H1 (cell line): ENCODE data around the gene AFTPH. TPM values are rescaled to one million over a fixed set of nuclear protein-coding genes. Genes with fewer than 3 reads are reported as not detected.

Source experiments
- CTCF ChIA-PET: fragments of 300-600 bp; sonication (Branson Sonifier 250); formaldehyde crosslinking; loops from one replicate; lab custom pipeline; 2021; ENCODE audit not compliant: partially characterized antibody; lab: Charles Lee
- POLR2A ChIA-PET: fragments of 300-600 bp; sonication (Branson Sonifier 250); formaldehyde crosslinking; loops from one replicate; lab custom pipeline; 2021; ENCODE audit warnings: inconsistent platforms; ENCODE audit not compliant: partially characterized antibody; lab: Charles Lee
- DNase-seq, 2 experiments: peaks; one replicate each; pipeline versions ENCODE4 v3.0.0 to v3.0.0-alpha.2; 2010 to 2022; ENCODE audit warnings: low spot score in 2 of 2, low read depth in 1 of 2, mixed read lengths in 1 of 2
- FAIRE-seq: peaks from 2 replicates; lab custom pipeline; 2011; peaks lifted over from hg19 to GRCh38; lab: Jason Lieb, UNC
- H2AFZ ChIP-seq: 2 replicates; pipeline ENCODE4 v1.8.1; 2012; ENCODE audit warnings: low read length, inconsistent platforms
- H2AK5ac ChIP-seq: 2 replicates; pipeline ENCODE4 v1.6.1; 2013; ENCODE audit warnings: low read depth, low read length
- H2BK120ac ChIP-seq: replicated peaks from 2 replicates; pipeline ENCODE3; 2013; ENCODE audit warnings: low read depth, low read length, inconsistent platforms
- H2BK12ac ChIP-seq: 2 replicates; pipeline ENCODE4 v1.6.1; 2013; ENCODE audit warnings: low read depth, low read length
- H2BK15ac ChIP-seq: 2 replicates; pipeline ENCODE4 v1.6.1; 2013; ENCODE audit warnings: low read length
- H2BK20ac ChIP-seq: 2 replicates; pipeline ENCODE4 v1.6.1; 2013; ENCODE audit warnings: low read length
- H2BK5ac ChIP-seq: 2 replicates; pipeline ENCODE4 v1.6.1; 2013; ENCODE audit warnings: low read depth, low read length
- H3K14ac ChIP-seq: 2 replicates; pipeline ENCODE4 v1.6.1; 2013; ENCODE audit warnings: inconsistent platforms; ENCODE audit not compliant: insufficient read length
- H3K18ac ChIP-seq: 2 replicates; pipeline ENCODE4 v1.6.1; 2013; ENCODE audit warnings: low read length; ENCODE audit errors: extremely low read depth
- H3K23ac ChIP-seq: 2 replicates; pipeline ENCODE4 v1.6.1; 2013; ENCODE audit warnings: inconsistent platforms; ENCODE audit not compliant: insufficient read length
- H3K23me2 ChIP-seq: 2 replicates; pipeline ENCODE4 v1.6.1; 2013; ENCODE audit warnings: low read depth, low read length
- H3K27ac ChIP-seq: 2 replicates; pipeline ENCODE4 v1.6.1; 2011; ENCODE audit warnings: low read depth, low read length, inconsistent platforms
- H3K27me3 ChIP-seq, 4 experiments: replicated peaks in 1 of 4; 1 replicate in 1 of 4; 2 replicates in 3 of 4; pipeline versions ENCODE4 v1.6.1 to v1.8.1; 2011 to 2013; ENCODE audit warnings: low read length in 3 of 4, mild to moderate bottlenecking in 3 of 4, inconsistent platforms in 2 of 4, mixed read lengths in 2 of 4, moderate library complexity in 1 of 4; ENCODE audit not compliant: control insufficient read depth in 3 of 4, insufficient read depth in 3 of 4; ENCODE audit errors: extremely low read depth in 1 of 4
- H3K36me3 ChIP-seq, 4 experiments: 2 replicates each; pipeline versions ENCODE4 v1.6.1 to v1.8.1; 2011 to 2013; ENCODE audit warnings: mild to moderate bottlenecking in 4 of 4, low read length in 3 of 4, moderate library complexity in 2 of 4, control low read depth in 1 of 4, inconsistent platforms in 1 of 4; ENCODE audit not compliant: insufficient read depth in 4 of 4, control insufficient read depth in 2 of 4
- H3K4ac ChIP-seq: replicated peaks from 2 replicates; pipeline ENCODE3; 2013; ENCODE audit warnings: low read length, low read depth, mixed read lengths, inconsistent platforms; ENCODE audit not compliant: insufficient read length
- H3K4me1 ChIP-seq, 4 experiments: replicated peaks in 1 of 4; 1 replicate in 1 of 4; 2 replicates in 3 of 4; pipeline versions ENCODE4 v1.6.1 to v1.8.1; 2011 to 2013; ENCODE audit warnings: low read length in 3 of 4, inconsistent platforms in 2 of 4, mixed read lengths in 1 of 4; ENCODE audit not compliant: insufficient read depth in 4 of 4, control insufficient read depth in 3 of 4
- H3K4me2 ChIP-seq, 2 experiments: 2 replicates each; pipeline versions ENCODE4 v1.6.1 to v1.8.1; 2011 to 2013; ENCODE audit warnings: low read depth in 2 of 2, low read length in 2 of 2, control low read depth in 1 of 2, inconsistent platforms in 1 of 2, mild to moderate bottlenecking in 1 of 2; ENCODE audit not compliant: insufficient read depth in 1 of 2
- H3K4me3 ChIP-seq, 4 experiments: fragments of 200-600, 300-600 bp in 1 of 4; sonication (generic), shearing (Covaris generic), sonication (Bioruptor Twin) in 1 of 4; 2 replicates each; pipeline versions ENCODE4 v1.5.1 to v1.8.1; 2011 to 2016; ENCODE audit warnings: low read length in 4 of 4, low read depth in 3 of 4, control low read depth in 2 of 4, inconsistent platforms in 2 of 4, mild to moderate bottlenecking in 2 of 4, mixed read lengths in 1 of 4, moderate library complexity in 1 of 4; ENCODE audit not compliant: insufficient read depth in 2 of 4; ENCODE audit errors: extremely low read depth in 1 of 4
- H3K56ac ChIP-seq: replicated peaks from 2 replicates; pipeline ENCODE3; 2013; ENCODE audit warnings: low read depth, mild to moderate bottlenecking, mixed read lengths, low read length, inconsistent platforms; ENCODE audit not compliant: insufficient read length
- H3K79me1 ChIP-seq: 2 replicates; pipeline ENCODE4 v1.6.1; 2013; ENCODE audit warnings: low read depth, low read length, control low read depth
- H3K79me2 ChIP-seq, 2 experiments: 2 replicates each; pipeline versions ENCODE4 v1.6.1 to v1.8.1; 2012 to 2013; ENCODE audit warnings: low read length in 2 of 2, mild to moderate bottlenecking in 2 of 2, inconsistent platforms in 1 of 2; ENCODE audit not compliant: insufficient read depth in 2 of 2, control insufficient read depth in 1 of 2
- H3K9ac ChIP-seq, 4 experiments: replicated peaks in 1 of 4; 1 replicate in 1 of 4; 2 replicates in 3 of 4; pipeline versions ENCODE4 v1.6.1 to v1.8.1; 2011 to 2013; ENCODE audit warnings: low read depth in 3 of 4, low read length in 3 of 4, control low read depth in 2 of 4, mild to moderate bottlenecking in 2 of 4, moderate library complexity in 2 of 4, inconsistent platforms in 1 of 4; ENCODE audit errors: extremely low read depth in 1 of 4
- H3K9me3 ChIP-seq, 2 experiments: 2 replicates each; pipeline versions ENCODE4 v1.6.1 to v1.8.1; 2012 to 2013; ENCODE audit warnings: mild to moderate bottlenecking in 2 of 2, moderate library complexity in 2 of 2, control low read depth in 1 of 2, inconsistent platforms in 1 of 2, low read depth in 1 of 2, low read length in 1 of 2, mixed read lengths in 1 of 2; ENCODE audit not compliant: insufficient read depth in 2 of 2
- H4K20me1 ChIP-seq, 2 experiments: replicated peaks in 1 of 2; 2 replicates each; pipeline versions ENCODE3 to v1.8.1; 2011 to 2013; ENCODE audit warnings: inconsistent platforms in 2 of 2, low read length in 2 of 2, mild to moderate bottlenecking in 1 of 2; ENCODE audit not compliant: insufficient read depth in 2 of 2, control insufficient read depth in 1 of 2
- H4K5ac ChIP-seq: 2 replicates; pipeline ENCODE4 v1.6.1; 2013; ENCODE audit warnings: low read length, low read depth, mixed read lengths, inconsistent platforms; ENCODE audit not compliant: insufficient read length
- H4K8ac ChIP-seq: 2 replicates; pipeline ENCODE4 v1.8.0; 2013; ENCODE audit warnings: mild to moderate bottlenecking, moderate library complexity, low read length, inconsistent platforms; ENCODE audit not compliant: insufficient read depth; ENCODE audit errors: extremely low read depth
- H4K91ac ChIP-seq: replicated peaks from 2 replicates; pipeline ENCODE3; 2013; ENCODE audit warnings: low read length, mixed read lengths, inconsistent platforms; ENCODE audit not compliant: insufficient read length
- ASH2L ChIP-seq: fragments of 200-600, 300-600 bp; sonication (generic); IDR thresholded peaks from one replicate; pipeline ENCODE4 v1.7.1; 2017; ENCODE audit warnings: low read length
- BCL11A ChIP-seq, 2 experiments: IDR thresholded peaks; one replicate each; pipeline ENCODE4 v1.6.1; 2011; ENCODE audit warnings: low read depth in 2 of 2, low read length in 2 of 2, mild to moderate bottlenecking in 2 of 2
- CREB1 ChIP-seq: IDR thresholded peaks from 2 replicates; pipeline ENCODE4 v1.6.1; 2012; ENCODE audit warnings: inconsistent platforms
- CTCF ChIP-seq, 3 experiments: IDR thresholded peaks; 1 replicate in 2 of 3; 2 replicates in 1 of 3; pipeline versions ENCODE4 v1.5.1 to v1.6.1; 2011; ENCODE audit warnings: low read length in 3 of 3, mild to moderate bottlenecking in 3 of 3, inconsistent platforms in 2 of 3, low read depth in 1 of 3, moderate library complexity in 1 of 3; ENCODE audit not compliant: insufficient read depth in 1 of 3; ENCODE audit errors: control extremely low read depth in 1 of 3
- FOSL1 ChIP-seq: IDR thresholded peaks from 2 replicates; pipeline ENCODE4 v1.6.1; 2011; ENCODE audit warnings: mild to moderate bottlenecking, low read depth, low read length, moderate library complexity; ENCODE audit not compliant: insufficient read depth
- GTF2F1 ChIP-seq: IDR thresholded peaks from 2 replicates; pipeline ENCODE4 v1.6.1; 2012; ENCODE audit warnings: low read depth, low read length, improper control_type of control experiment, borderline replicate concordance
- MAFK ChIP-seq: IDR thresholded peaks from 2 replicates; pipeline ENCODE4 v1.6.1; 2012; ENCODE audit warnings: low read depth, mild to moderate bottlenecking, improper control_type of control experiment, low read length
- RNF2 ChIP-seq: fragments of 200-900, 300-1000 bp; sonication (generic); IDR thresholded peaks from 2 replicates; pipeline ENCODE4 v1.7.1; 2016; ENCODE audit warnings: borderline replicate concordance, low read depth, mild to moderate bottlenecking, antibody characterized with exemption, low read length; ENCODE audit not compliant: poor library complexity, severe bottlenecking; ENCODE audit errors: missing control alignments
- RXRA ChIP-seq: IDR thresholded peaks from 2 replicates; pipeline ENCODE4 v1.6.1; 2011; ENCODE audit warnings: low read depth, mild to moderate bottlenecking, low read length, moderate library complexity; ENCODE audit not compliant: insufficient read depth
- SUZ12 ChIP-seq: fragments of 200-600 bp; sonication (generic); IDR thresholded peaks from 2 replicates; pipeline ENCODE4 v1.6.1; 2012; ENCODE audit warnings: mild to moderate bottlenecking, inconsistent platforms, low read length, moderate library complexity, mixed read lengths
- whole genome bisulfite sequencing, 2 experiments: shearing (Covaris generic) in 1 of 2; methylation state at CpG; one replicate each; pipeline versions ENCODE4 v1.1.6 to v1.1.7; 2013 to 2015; ENCODE audit warnings: low lambda C conversion rate in 2 of 2, mixed read lengths in 2 of 2, inconsistent platforms in 1 of 2, low coverage in 1 of 2, missing lambda C conversion rate in 1 of 2; ENCODE audit not compliant: insufficient replicate concordance in 2 of 2, insufficient coverage in 1 of 2, insufficient read length in 1 of 2; ENCODE audit errors: extremely low coverage in 1 of 2, missing lambda C conversion rate in 1 of 2; 5-methylcytosine and 5-hydroxymethylcytosine counted together
- polyA plus RNA-seq, 7 experiments: library from polyadenylated mRNA; depleted of rRNA in 3 of 7; stranded (reverse) in 5 of 7; unstranded in 2 of 7; fragments of >200 nt in 5 of 7; fragments of 200-250 nt in 2 of 7; gene quantifications; 1 replicate in 5 of 7; 2 replicates in 1 of 7; 4 replicates in 1 of 7; pipeline versions ENCODE4 v1.2.1 to v1.2.3, GENCODE V29; 2011 to 2013; ENCODE audit warnings: missing spikeins in 2 of 7, mixed read lengths in 2 of 7
- total RNA-seq: library from RNA; stranded (reverse); fragmentation: NEBNext Ultra II Directional; extraction: Animal tissue kit (Norgen Biotek cat#: 25700); gene quantifications from 2 replicates; pipeline ENCODE4 v1.2.1, GENCODE V29; 2021
- TF ChIP-seq, protein P1 (sequence below): IDR thresholded peaks from 2 replicates; pipeline ENCODE4 v1.6.1; 2012; ENCODE audit warnings: inconsistent platforms

The AFTPH gene
- total and polyA plus RNA-seq, 2 of the 8 experiments (the other 6 are each of a cell fraction or from before 2014, with no cell fraction given), result 7.3 to 15.0 TPM

DNA sequence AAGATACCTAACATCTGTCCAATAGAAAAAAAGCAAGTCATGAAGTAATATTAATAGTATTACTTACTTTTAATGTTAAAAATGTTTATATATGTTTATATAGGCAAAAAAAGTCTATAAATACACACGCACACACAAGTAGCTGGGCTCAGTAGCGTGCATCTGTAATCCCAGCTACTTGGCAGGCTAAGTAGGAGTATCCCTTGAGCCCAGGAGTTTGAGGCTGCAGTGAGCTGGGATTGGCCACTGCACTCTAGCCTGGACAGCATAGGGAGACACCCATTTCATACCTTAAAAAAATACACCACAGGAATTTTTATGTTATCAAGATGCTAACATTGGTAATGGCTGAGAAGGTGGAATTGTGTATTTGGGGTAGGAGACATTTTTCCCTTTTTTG is 17.4 kb upstream of the AFTPH start:
- WGBS, 2 experiments, result 98% methylated on average over 2 of the region's 2 CpGs; no CpG with 5 or more reads in 1 of the 2 experiments
- Histone ChIP-seq H3K4me2 (no peak overlapping the region), H2BK15ac (no peak overlapping the region), H2BK12ac (no peak overlapping the region), H3K27ac (no peak overlapping the region), H2BK120ac (no peak overlapping the region), H2BK5ac (no peak overlapping the region), H2AFZ (no peak overlapping the region), H3K56ac (no peak overlapping the region), H4K91ac (no peak overlapping the region), H3K14ac (no peak overlapping the region), H3K27me3 (no peaks in the 10 kb centered on the region), H3K23me2 (no peaks in the 10 kb centered on the region), H3K18ac (no peak overlapping the region), H3K79me2 (no peaks in the 10 kb centered on the region), H3K4me1 (no peaks in the 10 kb centered on the region), H3K4me3 (no peak overlapping the region), H3K36me3 (no peaks in the 10 kb centered on the region), H3K9ac (no peak overlapping the region), H4K20me1 (no peaks in the 10 kb centered on the region), H2AK5ac (no peak overlapping the region), H3K79me1 (no peaks in the 10 kb centered on the region), H4K8ac (no peak overlapping the region; the same call in 1 of the 2 replicates), H3K4ac (no peak overlapping the region), H2BK20ac (no peak overlapping the region), H3K23ac (no peak overlapping the region), H4K5ac (no peak overlapping the region), H3K9me3 (no peaks in the 10 kb centered on the region)
- ChIA-PET POLR2A (no interaction called here), CTCF (interaction anchor here (0.7 to 1.7 kb wide), 2 partner anchors 27 to 175 kb away, joined by 4 to 6 read pairs; no protein-coding TSS in a partner anchor)
- no peak for FAIRE-seq
- no peak for DNase-seq
- TF ChIP-seq RXRA (no peak), BCL11A (IDR thresholded peaks at IDR 0.05; ENCODE audit: low read depth in 2 of 2, low read length in 2 of 2) (no peak), MAFK (no peak), RNF2 (no peak), SUZ12 (no peak), CTCF (IDR thresholded peaks at IDR 0.05; ENCODE audit: control extremely low read depth in 1 of 3, insufficient read depth in 1 of 3, low read depth in 1 of 3, low read length in 3 of 3) (no peak), FOSL1 (no peak), ASH2L (no peak), CREB1 (no peak), GTF2F1 (no peak)
- TF ChIP-seq, protein P1, sequence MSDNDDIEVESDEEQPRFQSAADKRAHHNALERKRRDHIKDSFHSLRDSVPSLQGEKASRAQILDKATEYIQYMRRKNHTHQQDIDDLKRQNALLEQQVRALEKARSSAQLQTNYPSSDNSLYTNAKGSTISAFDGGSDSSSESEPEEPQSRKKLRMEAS, result no peak
